ENCODE measurements around the gene CCDC85C. TPM values are rescaled to one million over a fixed set of nuclear protein-coding genes. Genes with fewer than 3 reads are reported as not detected.

Gene CCDC85C
- total and polyA plus RNA-seq, 2 of the 8 experiments (the other 6 are each of a cell fraction or from before 2014, with no cell fraction given) = 16.8 to 35.8 TPM

DNA sequence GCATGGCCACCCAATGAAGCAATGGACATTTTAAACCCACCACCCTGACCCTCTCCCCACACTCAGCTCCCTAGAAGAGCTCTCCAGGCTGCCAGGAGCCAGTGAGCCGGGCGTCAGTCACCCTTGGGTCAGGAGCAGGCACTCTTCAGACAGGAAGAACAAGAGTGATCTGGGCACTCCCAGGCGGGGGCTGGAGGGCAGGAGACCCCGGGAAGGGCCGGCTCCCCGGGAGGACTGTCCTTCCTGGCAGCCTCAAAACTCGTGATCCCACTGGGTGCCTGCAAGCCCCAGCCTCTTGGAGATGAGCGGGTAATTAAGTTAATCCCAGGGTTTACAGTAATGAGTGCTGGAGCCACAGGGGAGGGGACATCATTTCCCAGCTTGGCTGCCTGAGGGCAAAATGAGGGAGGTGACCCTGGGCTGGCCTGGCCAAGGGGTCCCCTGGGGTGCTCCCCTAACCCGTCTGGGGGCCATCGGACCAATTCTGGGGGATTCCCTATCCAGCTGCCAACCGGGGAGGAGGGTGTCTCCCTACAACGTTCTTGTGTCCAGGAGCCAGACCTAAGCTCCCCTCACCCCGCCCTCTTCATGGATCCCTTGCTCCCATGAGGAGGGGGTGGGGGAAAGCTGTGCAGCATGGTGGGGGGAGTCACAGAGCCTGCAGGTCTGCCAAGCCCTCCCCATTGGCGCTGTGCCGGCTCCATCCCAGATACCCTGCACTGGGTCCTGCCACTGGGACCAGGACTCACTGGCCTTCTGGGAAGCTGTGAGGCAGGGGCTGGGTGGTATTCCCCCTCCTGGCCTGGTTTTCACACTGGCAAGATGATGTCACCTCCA lies 63.6 kb downstream of the CCDC85C start (continued):
- TF ChIP-seq SIN3A (conservative IDR thresholded peaks at IDR 0.05 in 1 of 2, IDR thresholded peaks at IDR 0.05 in 1 of 2; ENCODE audit: low read depth in 1 of 2, low read length in 2 of 2) (no peak), SIRT6 (IDR thresholded peaks at IDR 0.05; ENCODE audit: low read length) (no peak), NRF1 (IDR thresholded peaks at IDR 0.05; ENCODE audit: low read depth, low read length) (no peak), EZH2 (IDR thresholded peaks at IDR 0.05; ENCODE audit: low read depth, low read length, severe bottlenecking) (no peak)

All from H1 (cell line).